ENCODE results near the gene MRPS35.

Gene MRPS35

GRCh38 chr12:27685274-27685673, 25.4 kb upstream of the MRPS35 start:
- peak overlapping the region in 1 of 2 donors; percentile 60 for H3K27ac ChIP-seq (ENCODE audit: low read depth in 2 of 2, low read length in 2 of 2)
- H3K36me3 ChIP-seq (ENCODE audit: control insufficient read depth in 2 of 2, insufficient read depth in 2 of 2, low read length in 2 of 2): peaks cover 20 to 31% of the 10 kb centered on the region in 2 donors
- H3K9me3 ChIP-seq (ENCODE audit: control insufficient read depth in 2 of 2, low read length in 2 of 2): no peaks in the 10 kb centered on the region
- H3K4me1 ChIP-seq (ENCODE audit: control insufficient read depth in 2 of 2, insufficient read depth in 2 of 2, low read length in 2 of 2): peaks cover 0 to 17% of the 10 kb centered on the region in 2 donors
- no peak overlapping the region for H3K9ac ChIP-seq (ENCODE audit: low read depth in 1 of 2, low read length in 2 of 2)
- H3K27me3 ChIP-seq (ENCODE audit: control insufficient read depth in 2 of 2, insufficient read depth in 2 of 2, low read length in 2 of 2): no peaks in the 10 kb centered on the region
- H3K4me3 ChIP-seq (ENCODE audit: low read length in 2 of 2): no peak overlapping the region

DNA sequence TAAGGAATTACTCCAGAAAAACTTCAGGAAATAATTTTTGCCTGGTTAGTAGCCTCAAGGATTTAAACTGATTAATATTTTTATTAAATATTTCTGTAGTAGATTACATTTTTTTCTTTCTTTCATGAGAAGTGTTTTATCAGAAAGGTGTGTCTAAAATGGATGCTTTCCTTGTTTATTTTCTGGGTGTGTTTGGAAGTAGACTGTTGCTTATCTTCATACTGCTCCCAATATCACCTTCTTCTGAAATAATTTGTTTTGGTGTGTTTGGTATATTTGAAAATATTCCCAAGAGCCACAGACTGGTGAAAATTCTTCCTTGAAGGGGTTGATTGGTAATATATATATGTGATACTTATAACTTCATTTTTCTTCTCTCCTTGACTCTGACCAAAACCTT, 24.5 kb upstream of the MRPS35 start:
- no peaks in the 10 kb centered on the region for H3K9me3 ChIP-seq (ENCODE audit: control insufficient read depth in 2 of 2, low read length in 2 of 2)
- H3K36me3 ChIP-seq (ENCODE audit: control insufficient read depth in 2 of 2, insufficient read depth in 2 of 2, low read length in 2 of 2): peaks cover 19 to 29% of the 10 kb centered on the region in 2 donors
- no peak overlapping the region for H3K9ac ChIP-seq (ENCODE audit: low read depth in 1 of 2, low read length in 2 of 2)
- H3K27me3 ChIP-seq (ENCODE audit: control insufficient read depth in 2 of 2, insufficient read depth in 2 of 2, low read length in 2 of 2): no peaks in the 10 kb centered on the region
- H3K27ac ChIP-seq (ENCODE audit: low read depth in 2 of 2, low read length in 2 of 2): no peak overlapping the region
- H3K4me1 ChIP-seq (ENCODE audit: control insufficient read depth in 2 of 2, insufficient read depth in 2 of 2, low read length in 2 of 2): peaks cover 0 to 17% of the 10 kb centered on the region in 2 donors
- H3K4me3 ChIP-seq (ENCODE audit: low read length in 2 of 2): no peak overlapping the region

- Histone ChIP-seq H3K27ac (ENCODE audit: low read depth in 2 of 2, low read length in 2 of 2) (no peak overlapping the region), H3K4me1 (ENCODE audit: control insufficient read depth in 2 of 2, insufficient read depth in 2 of 2, low read length in 2 of 2) (peaks cover 0 to 17% of the 10 kb centered on the region in 2 donors), H3K27me3 (ENCODE audit: control insufficient read depth in 2 of 2, insufficient read depth in 2 of 2, low read length in 2 of 2) (no peaks in the 10 kb centered on the region), H3K36me3 (ENCODE audit: control insufficient read depth in 2 of 2, insufficient read depth in 2 of 2, low read length in 2 of 2) (peaks cover 24 to 32% of the 10 kb centered on the region in 2 donors), H3K4me3 (ENCODE audit: low read length in 2 of 2) (no peak overlapping the region), H3K9ac (ENCODE audit: low read depth in 1 of 2, low read length in 2 of 2) (no peak overlapping the region), H3K9me3 (ENCODE audit: control insufficient read depth in 2 of 2, low read length in 2 of 2) (no peaks in the 10 kb centered on the region)
Observed at GRCh38 chr12:27688671-27689070, 22.0 kb upstream of the MRPS35 start.

DNA sequence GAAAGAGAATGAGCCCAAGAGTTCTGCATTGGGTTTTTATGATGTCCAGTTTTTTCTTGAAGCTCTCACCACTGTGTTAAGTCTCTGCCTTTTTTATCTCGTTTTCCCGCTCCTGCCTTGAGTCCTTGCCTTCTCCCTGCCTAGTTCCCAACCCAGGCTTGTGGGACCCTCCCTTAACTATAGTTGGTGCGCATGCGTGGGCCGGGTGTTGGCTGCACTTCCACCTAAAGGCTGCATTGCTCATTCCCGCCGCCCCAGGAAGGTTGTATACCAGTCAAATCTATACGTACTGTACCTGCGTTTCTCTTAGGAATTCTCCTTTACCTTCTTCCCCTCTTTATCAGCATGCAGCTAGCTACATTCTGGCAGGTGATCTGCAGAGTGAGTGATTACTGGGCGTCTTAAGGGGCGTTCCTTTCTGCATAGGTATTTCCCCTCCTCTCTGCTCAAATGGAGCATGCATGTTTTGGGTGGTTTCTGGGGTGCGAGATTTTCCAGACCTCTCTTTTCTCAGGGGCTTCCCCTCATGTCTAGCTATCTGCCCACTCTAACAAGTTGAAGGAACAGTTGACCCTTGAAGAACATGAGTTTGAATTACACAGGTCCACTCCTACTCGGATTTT, 21.0 kb upstream of the MRPS35 start:
- H3K27me3 ChIP-seq (ENCODE audit: control insufficient read depth in 2 of 2, insufficient read depth in 2 of 2, low read length in 2 of 2): no peaks in the 10 kb centered on the region
- peaks cover 0 to 17% of the 10 kb centered on the region in 2 donors for H3K4me1 ChIP-seq (ENCODE audit: control insufficient read depth in 2 of 2, insufficient read depth in 2 of 2, low read length in 2 of 2)
- H3K27ac ChIP-seq (ENCODE audit: low read depth in 2 of 2, low read length in 2 of 2): no peak overlapping the region
- H3K4me3 ChIP-seq (ENCODE audit: low read length in 2 of 2): no peak overlapping the region
- no peak overlapping the region for H3K9ac ChIP-seq (ENCODE audit: low read depth in 1 of 2, low read length in 2 of 2)
- peaks cover 24 to 32% of the 10 kb centered on the region in 2 donors for H3K36me3 ChIP-seq (ENCODE audit: control insufficient read depth in 2 of 2, insufficient read depth in 2 of 2, low read length in 2 of 2)
- no peaks in the 10 kb centered on the region for H3K9me3 ChIP-seq (ENCODE audit: control insufficient read depth in 2 of 2, low read length in 2 of 2)

- Histone ChIP-seq H3K36me3 (ENCODE audit: control insufficient read depth in 2 of 2, insufficient read depth in 2 of 2, low read length in 2 of 2) (peaks cover 19% of the 10 kb centered on the region in 2 donors), H3K9ac (ENCODE audit: low read depth in 1 of 2, low read length in 2 of 2) (no peak overlapping the region), H3K27ac (ENCODE audit: low read depth in 2 of 2, low read length in 2 of 2) (no peak overlapping the region), H3K4me1 (ENCODE audit: control insufficient read depth in 2 of 2, insufficient read depth in 2 of 2, low read length in 2 of 2) (peaks cover 4 to 11% of the 10 kb centered on the region in 2 donors), H3K27me3 (ENCODE audit: control insufficient read depth in 2 of 2, insufficient read depth in 2 of 2, low read length in 2 of 2) (no peaks in the 10 kb centered on the region), H3K4me3 (ENCODE audit: low read length in 2 of 2) (no peak overlapping the region), H3K9me3 (ENCODE audit: control insufficient read depth in 2 of 2, low read length in 2 of 2) (no peaks in the 10 kb centered on the region)
Observed at GRCh38 chr12:27693403-27693802, 17.2 kb upstream of the MRPS35 start.

DNA sequence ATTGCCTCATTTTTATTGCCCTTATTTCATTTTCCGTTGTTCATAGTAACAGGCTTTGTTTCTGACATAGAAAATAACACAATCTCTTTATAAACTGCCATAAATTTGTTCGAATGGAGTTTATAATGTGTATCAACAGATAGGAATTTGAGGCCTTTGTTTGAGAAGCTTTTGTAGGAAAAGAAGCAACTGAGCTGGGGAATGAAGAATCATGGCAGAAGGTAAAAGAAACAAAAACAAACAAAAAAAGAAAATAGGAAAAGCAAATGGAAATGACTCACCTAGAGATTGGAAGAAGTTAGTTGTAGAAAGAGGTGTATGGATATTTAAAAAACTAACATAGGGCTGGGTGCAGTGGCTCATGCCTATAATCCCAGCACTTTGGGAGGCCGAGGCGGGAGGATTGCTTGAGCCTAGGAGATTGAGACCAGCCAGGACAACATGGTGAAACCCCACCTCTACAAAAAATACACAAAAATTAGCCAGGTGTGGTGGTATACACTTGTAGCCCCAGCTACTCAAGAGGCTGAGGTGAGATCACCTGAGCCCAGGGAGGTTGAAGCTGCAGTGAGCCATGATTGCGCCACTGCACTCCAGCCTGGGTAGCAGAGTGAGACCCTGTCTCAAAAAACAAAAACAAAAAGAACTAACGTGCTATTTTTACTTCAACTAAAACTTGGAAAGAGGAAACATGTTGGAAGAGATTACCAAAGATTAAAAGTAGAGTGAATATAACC, 14.9 kb upstream of the MRPS35 start:
- H3K9ac ChIP-seq (ENCODE audit: low read depth in 1 of 2, low read length in 2 of 2): no peak overlapping the region
- H3K4me3 ChIP-seq (ENCODE audit: low read length in 2 of 2): no peak overlapping the region
- H3K9me3 ChIP-seq (ENCODE audit: control insufficient read depth in 2 of 2, low read length in 2 of 2): no peaks in the 10 kb centered on the region
- H3K27ac ChIP-seq (ENCODE audit: low read depth in 2 of 2, low read length in 2 of 2): peak overlapping the region; percentile 55 to 59
- H3K4me1 ChIP-seq (ENCODE audit: control insufficient read depth in 2 of 2, insufficient read depth in 2 of 2, low read length in 2 of 2): peaks cover 4 to 7% of the 10 kb centered on the region in 2 donors
- H3K36me3 ChIP-seq (ENCODE audit: control insufficient read depth in 2 of 2, insufficient read depth in 2 of 2, low read length in 2 of 2): peaks cover 4 to 7% of the 10 kb centered on the region in 2 donors
- H3K27me3 ChIP-seq (ENCODE audit: control insufficient read depth in 2 of 2, insufficient read depth in 2 of 2, low read length in 2 of 2): no peaks in the 10 kb centered on the region

DNA sequence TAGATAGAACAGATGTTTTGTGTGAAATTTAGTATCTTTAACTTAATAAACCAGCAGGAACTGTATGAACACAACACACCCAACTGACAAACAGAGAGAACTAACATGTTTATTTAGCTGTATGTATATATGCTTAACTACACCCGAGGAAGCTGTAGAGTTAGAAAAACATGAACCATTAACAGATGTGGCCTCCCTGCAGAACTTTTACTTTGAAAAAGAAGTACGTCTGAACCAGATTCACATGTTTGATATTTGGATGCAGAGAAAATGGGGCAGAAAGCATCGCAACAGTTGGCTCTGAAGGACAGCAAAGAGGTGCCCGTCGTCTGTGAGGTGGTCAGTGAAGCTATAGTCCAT, 14.4 kb upstream of the MRPS35 start, which contains the start of gene REP15:
TSS of gene REP15 (plus strand) at position 155 of the 360 bp plus-strand sequence. CDS start at position 271, 116 bp downstream.
- H3K27me3 ChIP-seq (ENCODE audit: control insufficient read depth in 2 of 2, insufficient read depth in 2 of 2, low read length in 2 of 2): no peaks in the 10 kb centered on the region
- no peaks in the 10 kb centered on the region for H3K9me3 ChIP-seq (ENCODE audit: control insufficient read depth in 2 of 2, low read length in 2 of 2)
- peak within 1 kb of the TSS in 1 of 2 donors; percentile 50 for H3K9ac ChIP-seq (ENCODE audit: low read depth in 1 of 2, low read length in 2 of 2)
- peak within 1 kb of the TSS; percentile 52 to 63 for H3K4me3 ChIP-seq (ENCODE audit: low read length in 2 of 2)
- H3K4me1 ChIP-seq (ENCODE audit: control insufficient read depth in 2 of 2, insufficient read depth in 2 of 2, low read length in 2 of 2): peaks cover 4 to 7% of the 10 kb centered on the region in 2 donors
- peaks cover 4 to 7% of the 10 kb centered on the region in 2 donors for H3K36me3 ChIP-seq (ENCODE audit: control insufficient read depth in 2 of 2, insufficient read depth in 2 of 2, low read length in 2 of 2)
- peak within 1 kb of the TSS; percentile 57 to 59 for H3K27ac ChIP-seq (ENCODE audit: low read depth in 2 of 2, low read length in 2 of 2)

- peak overlapping the region; percentile 52 to 63 for H3K4me3 ChIP-seq (ENCODE audit: low read length in 2 of 2)
- H3K9me3 ChIP-seq (ENCODE audit: control insufficient read depth in 2 of 2, low read length in 2 of 2): no peaks in the 10 kb centered on the region
- H3K4me1 ChIP-seq (ENCODE audit: control insufficient read depth in 2 of 2, insufficient read depth in 2 of 2, low read length in 2 of 2): peaks cover 4 to 7% of the 10 kb centered on the region in 2 donors
- no peaks in the 10 kb centered on the region for H3K27me3 ChIP-seq (ENCODE audit: control insufficient read depth in 2 of 2, insufficient read depth in 2 of 2, low read length in 2 of 2)
- peak overlapping the region; percentile 29 to 57 for H3K27ac ChIP-seq (ENCODE audit: low read depth in 2 of 2, low read length in 2 of 2)
- H3K36me3 ChIP-seq (ENCODE audit: control insufficient read depth in 2 of 2, insufficient read depth in 2 of 2, low read length in 2 of 2): peaks cover 2 to 5% of the 10 kb centered on the region in 2 donors
- H3K9ac ChIP-seq (ENCODE audit: low read depth in 1 of 2, low read length in 2 of 2): peak overlapping the region in 1 of 2 donors; percentile 50
Observed at GRCh38 chr12:27696864-27697564, 13.6 kb upstream of the MRPS35 start.

DNA sequence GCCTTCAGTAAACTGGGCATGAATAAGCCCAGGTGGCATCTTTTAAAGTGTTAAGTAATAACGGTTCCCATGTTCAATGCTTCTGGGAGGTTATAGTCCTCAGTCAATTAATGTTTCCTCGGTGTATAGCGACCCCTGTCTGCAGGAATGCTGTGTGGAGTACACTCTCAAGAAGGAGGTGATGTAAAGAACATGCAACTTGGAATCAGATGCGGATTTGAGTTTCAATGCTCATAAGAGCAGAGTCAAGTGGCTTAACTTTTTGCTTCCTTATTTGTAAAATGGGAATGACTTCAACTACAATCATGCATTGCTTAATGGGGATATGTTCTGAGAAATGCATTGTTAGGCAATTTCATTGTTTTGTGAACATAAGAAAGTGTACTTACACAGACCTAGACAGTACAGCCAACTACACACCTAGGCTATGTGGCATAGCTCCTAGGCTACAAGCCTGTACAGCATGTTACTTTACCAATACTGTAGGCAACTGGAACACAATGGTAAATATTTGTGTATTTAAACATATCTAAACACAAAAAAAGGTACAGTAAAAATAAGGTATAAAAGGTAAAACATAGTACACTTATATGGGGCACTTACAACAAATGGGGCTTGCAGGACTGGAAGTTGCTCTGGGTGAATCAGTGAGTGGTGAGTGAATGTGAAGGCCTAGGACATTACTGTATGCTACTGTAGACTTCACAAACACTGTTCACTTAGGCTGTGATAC, 6.7 kb upstream of the MRPS35 start:
- Histone ChIP-seq H3K4me1 (ENCODE audit: control insufficient read depth in 2 of 2, insufficient read depth in 2 of 2, low read length in 2 of 2) (peaks cover 0 to 3% of the 10 kb centered on the region in 2 donors), H3K27me3 (ENCODE audit: control insufficient read depth in 2 of 2, insufficient read depth in 2 of 2, low read length in 2 of 2) (no peaks in the 10 kb centered on the region), H3K9ac (ENCODE audit: low read depth in 1 of 2, low read length in 2 of 2) (no peak overlapping the region), H3K4me3 (ENCODE audit: low read length in 2 of 2) (no peak overlapping the region), H3K9me3 (ENCODE audit: control insufficient read depth in 2 of 2, low read length in 2 of 2) (no peaks in the 10 kb centered on the region), H3K36me3 (ENCODE audit: control insufficient read depth in 2 of 2, insufficient read depth in 2 of 2, low read length in 2 of 2) (no peaks in the 10 kb centered on the region), H3K27ac (ENCODE audit: low read depth in 2 of 2, low read length in 2 of 2) (no peak overlapping the region)
